Inflammatory macrophage treated with lipopolysaccharide for 4 hours (primary cell): ENCODE measurements around the gene SUMF1.

Experiments
- DNase-seq: peaks from one replicate; pipeline ENCODE4 v3.0.0-alpha.2; 2020

The SUMF1 gene

GRCh38 chr3:4497005-4497692 lies 30.1 kb upstream of the SUMF1 start:
- no peak for DNase-seq

GRCh38 chr3:4496087-4496452 lies 29.0 kb upstream of the SUMF1 start:
- DNase-seq: no peak

GRCh38 chr3:4495294-4496086 lies 28.4 kb upstream of the SUMF1 start:
- peak; percentile 84 for DNase-seq

- DNase-seq: peak; percentile 47
Measured at GRCh38 chr3:4494895-4495264, 27.8 kb upstream of the SUMF1 start.

DNA sequence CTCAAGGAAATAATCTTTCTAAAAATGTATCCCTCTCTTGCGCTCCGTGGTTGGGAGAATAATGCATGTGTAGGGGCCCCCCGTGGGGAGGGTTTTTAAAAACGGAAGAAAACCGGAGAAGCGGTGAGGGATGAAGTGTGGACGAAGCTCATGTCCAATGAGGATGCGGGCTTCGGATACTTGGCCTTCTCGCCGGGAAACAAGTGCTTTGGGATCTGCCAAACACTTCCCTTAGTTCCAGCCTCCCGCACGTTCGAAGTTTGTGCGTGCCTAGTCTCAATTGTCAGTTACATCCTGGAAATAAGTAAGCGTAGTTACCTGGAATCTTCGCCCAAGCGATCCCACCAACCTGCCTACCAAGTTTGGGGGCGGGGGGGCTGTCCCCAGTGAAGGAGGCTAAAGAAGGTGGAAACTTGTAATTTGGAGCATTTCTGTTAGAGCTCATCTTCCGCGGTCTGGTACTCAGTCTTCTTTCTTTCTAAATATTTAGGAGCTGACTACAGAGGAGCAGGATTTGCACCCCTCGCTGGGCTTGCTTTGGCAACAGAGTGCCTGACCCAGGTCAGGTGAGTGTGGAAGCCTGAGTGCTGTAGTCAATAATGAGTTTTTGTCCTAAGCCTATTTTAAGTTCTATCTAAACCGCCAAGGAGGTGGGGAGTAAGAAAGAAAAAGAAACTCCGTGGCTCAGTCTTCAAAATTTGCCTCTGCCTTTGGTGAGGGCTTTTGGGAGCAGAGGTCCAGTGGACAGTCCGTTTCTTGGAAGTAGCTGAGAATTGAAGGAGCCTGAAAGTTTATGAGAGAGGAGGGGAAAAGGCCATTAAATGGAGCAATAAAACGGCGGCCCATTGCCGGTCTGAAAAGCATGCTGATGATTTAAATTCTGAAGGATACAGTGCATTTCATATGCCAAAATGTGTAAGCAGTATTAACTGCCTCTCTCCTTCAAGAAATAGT lies 27.1 kb upstream of the SUMF1 start:
- peak; percentile 43 for DNase-seq

- DNase-seq: peak; percentile 98
Measured at GRCh38 chr3:4493014-4493940, 26.2 kb upstream of the SUMF1 start, which contains the start of gene ITPR1. TSS of gene ITPR1 (plus strand) at chr3:4493348. CDS start at chr3:4516492, 23,144 bp downstream.

DNA sequence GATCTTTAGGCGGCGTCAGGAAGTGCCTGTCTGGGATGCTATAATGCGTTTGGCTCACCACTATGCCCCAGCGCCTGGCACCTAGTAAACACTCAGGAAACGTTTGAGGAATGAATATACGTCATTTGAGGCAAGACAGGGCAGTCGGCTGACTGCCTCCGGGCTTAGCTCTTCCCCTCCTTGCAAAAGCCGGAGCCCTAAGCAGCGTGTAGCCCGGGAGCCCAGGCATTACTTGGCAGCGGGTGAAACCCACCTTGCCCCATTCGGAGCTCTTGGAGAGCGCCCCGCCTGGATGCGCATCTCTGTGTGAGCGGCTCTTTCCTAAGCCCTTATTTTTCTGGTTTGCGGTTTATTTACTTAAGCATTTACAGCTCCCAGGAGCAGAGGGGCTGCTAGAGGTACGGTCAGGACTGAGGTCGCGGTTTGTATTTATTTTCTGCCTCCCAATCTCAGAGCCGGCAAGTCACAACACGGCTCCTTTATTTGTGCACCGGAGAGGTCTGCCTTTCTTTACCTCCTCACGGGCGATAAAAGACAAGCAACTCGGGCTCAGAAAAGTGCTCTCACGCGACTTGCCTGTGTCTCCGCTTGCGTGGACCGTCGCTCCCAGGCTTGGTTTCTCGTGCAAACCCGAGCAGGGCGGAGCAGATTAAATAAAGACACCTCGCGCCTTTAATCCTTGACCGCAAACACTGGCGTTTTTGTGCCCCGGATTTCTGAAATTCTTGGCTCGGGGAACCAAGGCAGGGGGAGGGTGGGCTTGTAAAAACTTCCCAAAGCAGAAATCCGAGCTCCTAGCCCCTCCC lies 25.3 kb upstream of the SUMF1 start:
- DNase-seq: peak; percentile 69

- no peak for DNase-seq
Measured at GRCh38 chr3:4491855-4492207, 24.8 kb upstream of the SUMF1 start.

- peak; percentile 87 for DNase-seq
Measured at GRCh38 chr3:4478261-4478660, 11.2 kb upstream of the SUMF1 start.

GRCh38 chr3:4476496-4476895 lies 9.4 kb upstream of the SUMF1 start:
- peak; percentile 44 for DNase-seq

- DNase-seq: peak; percentile 29
Measured at GRCh38 chr3:4475804-4476203, 8.7 kb upstream of the SUMF1 start.

DNA sequence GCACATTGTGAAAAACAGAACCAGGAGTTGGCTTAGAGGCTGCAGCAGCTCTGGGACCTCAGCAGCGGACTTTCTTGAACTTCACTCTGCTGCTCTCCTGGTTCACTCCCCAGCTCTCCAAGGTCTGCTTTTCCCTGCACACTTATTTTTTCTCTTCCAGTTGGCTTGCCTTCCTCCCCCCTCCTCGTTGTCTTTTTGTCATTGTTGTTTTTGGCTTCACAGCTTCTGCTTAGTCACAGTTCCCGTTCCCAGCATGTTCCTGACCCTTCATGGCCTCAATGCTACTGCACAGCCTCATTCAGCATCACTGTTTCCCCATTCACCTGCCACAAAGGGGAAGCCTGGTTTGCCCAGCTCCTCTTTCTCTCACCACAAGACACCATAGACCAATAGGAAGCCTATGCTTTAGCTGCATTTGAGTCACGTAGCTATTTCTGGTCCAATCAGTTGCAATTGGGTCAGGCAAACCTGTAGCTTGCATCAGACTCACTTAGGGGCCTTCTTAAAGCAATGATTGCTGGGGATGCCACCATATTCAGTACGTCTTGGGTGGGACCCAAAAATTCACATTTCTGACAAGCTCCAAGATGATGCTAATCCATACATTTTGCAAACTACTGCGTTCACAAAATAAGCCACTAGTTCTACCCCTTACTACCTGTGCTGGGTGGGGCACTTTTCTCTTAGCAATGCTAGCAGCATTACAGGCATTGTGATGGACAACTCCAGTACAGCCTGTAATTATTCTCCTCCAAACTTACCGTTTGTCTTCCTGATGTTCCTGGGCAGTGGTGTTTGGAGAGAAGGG lies 7.8 kb upstream of the SUMF1 start:
- DNase-seq: peak; percentile 91

DNA sequence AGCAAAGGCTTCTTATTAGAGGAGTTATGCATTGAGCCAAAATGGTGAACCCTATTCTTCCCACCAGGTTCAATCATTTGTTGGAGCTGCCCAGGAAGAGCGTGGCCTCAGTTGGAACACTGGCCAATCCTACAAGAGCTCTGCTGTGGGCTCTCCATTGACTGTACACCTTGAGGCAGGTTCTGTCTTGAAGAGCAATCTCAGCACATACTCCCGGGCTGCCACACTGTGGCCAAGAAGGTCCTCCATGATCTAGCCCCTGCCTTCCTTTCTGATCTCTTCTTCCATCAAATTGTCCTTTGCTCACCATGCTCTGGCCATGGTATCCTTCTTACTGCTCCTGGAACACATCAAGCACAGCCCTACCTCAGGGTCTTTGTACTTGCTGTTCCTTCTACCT lies 5.7 kb upstream of the SUMF1 start:
- no peak for DNase-seq

DNA sequence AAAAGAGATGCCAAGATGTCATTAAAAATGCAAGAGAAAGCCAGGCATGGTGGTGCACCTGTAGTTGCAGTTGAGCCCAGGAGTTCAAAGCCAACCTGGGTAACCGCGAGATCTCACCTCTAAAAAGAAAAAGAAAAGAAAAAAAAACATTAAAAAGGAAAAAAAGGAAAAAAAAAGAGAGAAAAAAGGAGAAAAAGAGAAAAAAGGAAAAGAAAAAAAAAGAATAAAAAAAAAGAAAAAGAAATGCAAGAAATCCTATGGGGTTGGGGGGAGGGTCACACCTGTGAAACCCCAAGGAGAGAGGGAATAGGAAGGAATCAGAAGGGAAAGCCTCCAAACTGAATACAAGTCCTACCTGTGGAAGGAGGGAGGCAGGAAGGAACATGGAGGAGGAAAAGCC lies 5.2 kb upstream of the SUMF1 start:
- no peak for DNase-seq

DNA sequence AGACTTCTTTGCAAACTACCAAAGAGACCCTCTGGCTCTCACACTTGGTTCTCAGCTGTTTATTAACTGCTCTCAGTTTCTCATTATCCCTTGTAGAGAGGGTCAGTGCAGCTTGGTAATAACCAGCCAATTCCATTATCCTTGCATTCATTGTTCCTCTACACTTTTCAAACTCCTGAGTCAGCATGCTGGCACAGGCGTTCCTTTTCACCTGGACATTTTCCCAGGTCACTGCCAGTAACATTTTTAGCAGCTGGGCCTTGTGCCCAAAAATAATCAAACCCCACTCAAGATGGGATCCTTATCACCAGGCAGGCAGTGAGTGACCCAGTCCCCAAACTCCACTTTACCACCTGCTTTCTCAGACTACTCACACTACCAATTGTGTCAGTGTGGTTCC lies 4.8 kb upstream of the SUMF1 start:
- DNase-seq: no peak

GRCh38 chr3:4467522-4467867 lies 426 bp upstream of the SUMF1 start:
- DNase-seq: no peak

GRCh38 chr3:4464576-4464975 lies 2.5 kb downstream of the SUMF1 start:
- DNase-seq: no peak

DNA sequence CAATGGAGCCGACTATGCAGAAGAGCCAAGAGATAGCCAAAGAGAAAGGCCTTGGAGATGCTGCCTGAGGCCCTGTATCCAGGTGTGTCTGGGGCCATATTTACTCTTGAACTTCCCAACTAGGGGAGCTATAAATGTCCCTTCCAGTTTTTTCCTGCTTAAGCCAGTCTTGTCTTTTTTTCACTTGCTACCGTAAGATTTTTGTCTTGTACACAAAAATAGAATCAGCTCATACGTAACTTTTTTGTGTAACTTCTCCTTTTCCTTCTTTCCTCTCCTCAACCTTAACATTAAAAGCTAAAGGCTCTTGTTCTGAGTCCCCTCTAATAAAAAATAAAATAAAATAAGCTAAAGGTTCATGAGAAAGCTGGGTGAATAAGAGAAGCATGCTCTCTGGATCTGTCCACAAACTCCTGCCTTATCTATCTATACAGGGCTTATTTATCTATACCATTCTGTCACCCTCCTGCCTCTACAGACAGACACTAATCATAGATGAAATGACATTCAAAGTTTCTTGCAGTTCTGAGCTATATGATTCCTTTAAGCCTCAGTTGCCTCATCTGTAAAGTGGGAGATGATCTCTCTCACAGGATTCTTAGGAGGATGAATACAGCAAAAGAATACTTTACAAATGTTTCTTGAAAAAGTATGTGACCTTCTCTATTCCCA lies 4.6 kb downstream of the SUMF1 start:
- peak; percentile 33 for DNase-seq

GRCh38 chr3:4461468-4462090 lies 5.5 kb downstream of the SUMF1 start:
- no peak for DNase-seq

GRCh38 chr3:4460334-4460733 lies 6.7 kb downstream of the SUMF1 start:
- DNase-seq: no peak
